ENCODE results near the gene SND1. TPM values are rescaled to one million over a fixed set of nuclear protein-coding genes. Genes with fewer than 3 reads are reported as not detected.

The SND1 gene
- total and polyA plus RNA-seq, 9 donors = 88.3 to 125 (median 97.7) TPM

DNA sequence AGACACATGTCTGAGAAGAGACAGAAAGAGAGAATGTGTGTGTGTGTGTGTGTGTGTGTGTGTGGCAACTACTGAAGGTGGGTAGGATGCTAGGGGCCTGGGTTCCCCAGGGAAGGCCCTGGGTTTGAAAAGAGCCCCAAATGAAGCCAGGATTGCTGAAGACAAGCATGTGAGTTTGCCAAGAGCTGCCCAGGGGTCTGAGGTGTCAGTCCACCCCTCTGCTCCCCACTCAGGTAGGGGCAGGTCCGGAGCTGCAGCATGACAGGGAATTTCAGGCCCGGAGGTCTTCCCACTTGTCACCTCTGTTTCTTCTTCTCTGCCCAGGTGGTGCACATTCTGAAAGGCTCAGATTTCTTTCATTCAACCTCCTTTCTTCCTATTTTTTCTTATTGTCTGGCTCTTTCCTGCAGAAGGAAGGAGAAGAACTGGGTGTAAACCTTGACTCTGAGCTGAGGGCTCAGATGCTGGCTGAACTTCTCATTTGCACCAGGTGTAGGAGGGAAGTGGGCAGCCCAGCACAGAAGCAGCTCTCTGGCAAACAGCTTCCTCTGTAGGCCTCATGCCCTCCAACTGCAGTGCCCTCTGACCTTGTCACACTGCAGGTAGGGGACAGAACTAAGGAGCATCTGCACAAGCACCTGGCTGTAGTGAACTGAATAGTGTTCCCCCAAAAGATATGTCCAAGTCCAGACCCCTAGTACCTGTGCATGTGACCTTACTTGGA lies 458.8 kb downstream of the SND1 start:
- Histone ChIP-seq H3K36me3 (ENCODE audit: control insufficient read depth, insufficient read depth, low read length) (no peaks in the 10 kb centered on the region), H3K27me3 (ENCODE audit: control insufficient read depth, insufficient read depth, low read length) (peaks cover 22% of the 10 kb centered on the region), H3K4me1 (ENCODE audit: control insufficient read depth, insufficient read depth, low read length) (peaks cover 5% of the 10 kb centered on the region), H3K4me3 (ENCODE audit: low read length) (no peak overlapping the region), H3K27ac (ENCODE audit: low read length) (no peak overlapping the region), H3K9me3 (replicated peaks; ENCODE audit: control insufficient read depth, low read depth, low read length) (no peaks in the 10 kb centered on the region)
- DNase-seq = no peak
- 100% methylated on average over 2 of the region's 2 CpGs for WGBS (ENCODE audit: insufficient coverage)

GRCh38 chr7:128112018-128112780 lies 460.2 kb downstream of the SND1 start:
- Histone ChIP-seq H3K4me1 (ENCODE audit: control insufficient read depth, insufficient read depth, low read length) (peaks cover 7% of the 10 kb centered on the region), H3K36me3 (ENCODE audit: control insufficient read depth, insufficient read depth, low read length) (no peaks in the 10 kb centered on the region), H3K27me3 (ENCODE audit: control insufficient read depth, insufficient read depth, low read length) (peaks cover 19% of the 10 kb centered on the region), H3K27ac (ENCODE audit: low read length) (no peak overlapping the region), H3K9me3 (replicated peaks; ENCODE audit: control insufficient read depth, low read depth, low read length) (no peaks in the 10 kb centered on the region), H3K4me3 (ENCODE audit: low read length) (no peak overlapping the region)
- DNase-seq = no peak
- 64% methylated on average over 12 of the region's 19 CpGs for WGBS (ENCODE audit: insufficient coverage)

DNA sequence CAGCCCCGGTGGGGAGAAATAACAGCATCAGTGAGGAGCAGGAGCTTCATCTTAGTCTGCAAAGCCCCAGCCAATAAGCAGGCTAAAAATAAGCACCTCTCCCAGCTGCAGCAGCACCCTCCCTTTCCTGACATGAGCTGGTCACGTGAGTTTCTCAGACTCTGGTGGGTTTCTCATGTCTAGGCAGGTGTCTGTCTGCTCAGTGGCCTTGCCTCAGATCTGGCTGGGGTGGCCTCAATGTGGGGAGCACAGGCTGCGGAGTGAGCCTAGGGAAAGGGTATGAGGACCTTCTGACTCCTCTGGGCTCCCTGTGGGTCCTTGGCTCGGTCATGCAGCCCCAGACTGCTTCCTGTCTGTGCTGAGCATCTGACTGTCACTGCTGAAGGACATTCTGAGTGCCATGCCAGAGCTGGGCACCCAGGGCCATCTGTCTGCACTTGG lies 460.8 kb downstream of the SND1 start:
- Histone ChIP-seq H3K36me3 (ENCODE audit: control insufficient read depth, insufficient read depth, low read length) (no peaks in the 10 kb centered on the region), H3K27ac (ENCODE audit: low read length) (no peak overlapping the region), H3K9me3 (replicated peaks; ENCODE audit: control insufficient read depth, low read depth, low read length) (no peaks in the 10 kb centered on the region), H3K4me1 (ENCODE audit: control insufficient read depth, insufficient read depth, low read length) (peaks cover 7% of the 10 kb centered on the region), H3K4me3 (ENCODE audit: low read length) (no peak overlapping the region), H3K27me3 (ENCODE audit: control insufficient read depth, insufficient read depth, low read length) (peaks cover 19% of the 10 kb centered on the region)
- DNase-seq = no peak
- 49% methylated on average over 4 of the region's 4 CpGs for WGBS (ENCODE audit: insufficient coverage)

DNA sequence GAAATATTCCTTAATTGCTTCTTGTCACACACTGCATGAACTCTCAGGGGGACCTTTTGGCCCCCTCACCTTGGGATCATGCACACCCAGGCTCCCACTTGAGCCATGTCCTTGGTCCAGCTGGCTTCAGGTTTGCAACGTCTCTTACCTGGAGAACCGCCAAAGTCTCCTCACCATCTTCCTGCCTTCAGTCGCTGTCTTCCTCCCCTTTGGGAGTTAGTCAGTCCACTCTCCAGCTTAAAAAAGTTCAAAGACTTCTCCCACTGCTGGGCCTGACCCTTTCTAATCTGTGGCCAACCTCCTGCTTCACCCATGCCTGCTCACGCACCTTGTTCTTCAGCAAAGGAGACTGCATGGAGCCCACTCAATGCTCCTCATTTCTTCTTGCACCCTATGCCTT lies 461.8 kb downstream of the SND1 start:
- no peak overlapping the region for H3K4me3 ChIP-seq (ENCODE audit: low read length)
- H3K9me3 ChIP-seq (replicated peaks; ENCODE audit: control insufficient read depth, low read depth, low read length) = no peaks in the 10 kb centered on the region
- peaks cover 7% of the 10 kb centered on the region for H3K4me1 ChIP-seq (ENCODE audit: control insufficient read depth, insufficient read depth, low read length)
- 44% methylated on average over 4 of the region's 4 CpGs for WGBS (ENCODE audit: insufficient coverage)
- no peak overlapping the region for H3K27ac ChIP-seq (ENCODE audit: low read length)
- peaks cover 19% of the 10 kb centered on the region for H3K27me3 ChIP-seq (ENCODE audit: control insufficient read depth, insufficient read depth, low read length)
- no peaks in the 10 kb centered on the region for H3K36me3 ChIP-seq (ENCODE audit: control insufficient read depth, insufficient read depth, low read length)
- no peak for DNase-seq

GRCh38 chr7:128114806-128115205 lies 462.8 kb downstream of the SND1 start:
- WGBS (ENCODE audit: insufficient coverage) = 96% methylated on average over 4 of the region's 7 CpGs
- Histone ChIP-seq H3K4me3 (ENCODE audit: low read length) (no peak overlapping the region), H3K27me3 (ENCODE audit: control insufficient read depth, insufficient read depth, low read length) (peaks cover 14% of the 10 kb centered on the region), H3K36me3 (ENCODE audit: control insufficient read depth, insufficient read depth, low read length) (no peaks in the 10 kb centered on the region), H3K9me3 (replicated peaks; ENCODE audit: control insufficient read depth, low read depth, low read length) (no peaks in the 10 kb centered on the region), H3K4me1 (ENCODE audit: control insufficient read depth, insufficient read depth, low read length) (peaks cover 7% of the 10 kb centered on the region), H3K27ac (ENCODE audit: low read length) (no peak overlapping the region)
- DNase-seq = no peak

- DNase-seq = no peak
- Histone ChIP-seq H3K27me3 (ENCODE audit: control insufficient read depth, insufficient read depth, low read length) (peaks cover 14% of the 10 kb centered on the region), H3K27ac (ENCODE audit: low read length) (no peak overlapping the region), H3K4me3 (ENCODE audit: low read length) (no peak overlapping the region), H3K36me3 (ENCODE audit: control insufficient read depth, insufficient read depth, low read length) (no peaks in the 10 kb centered on the region), H3K9me3 (replicated peaks; ENCODE audit: control insufficient read depth, low read depth, low read length) (no peaks in the 10 kb centered on the region), H3K4me1 (ENCODE audit: control insufficient read depth, insufficient read depth, low read length) (peaks cover 7% of the 10 kb centered on the region)
- 75% methylated on average over 4 of the region's 10 CpGs for WGBS (ENCODE audit: insufficient coverage)
Observed at GRCh38 chr7:128115336-128115820, 463.4 kb downstream of the SND1 start.

- H3K27me3 ChIP-seq (ENCODE audit: control insufficient read depth, insufficient read depth, low read length) = peaks cover 14% of the 10 kb centered on the region
- WGBS (ENCODE audit: insufficient coverage) = 60% methylated on average over 14 of the region's 16 CpGs
- no peak overlapping the region for H3K27ac ChIP-seq (ENCODE audit: low read length)
- no peaks in the 10 kb centered on the region for H3K36me3 ChIP-seq (ENCODE audit: control insufficient read depth, insufficient read depth, low read length)
- H3K4me3 ChIP-seq (ENCODE audit: low read length) = no peak overlapping the region
- no peak for DNase-seq
- H3K9me3 ChIP-seq (replicated peaks; ENCODE audit: control insufficient read depth, low read depth, low read length) = no peaks in the 10 kb centered on the region
- peaks cover 7% of the 10 kb centered on the region for H3K4me1 ChIP-seq (ENCODE audit: control insufficient read depth, insufficient read depth, low read length)
Observed at GRCh38 chr7:128115821-128116723, 464.1 kb downstream of the SND1 start.

DNA sequence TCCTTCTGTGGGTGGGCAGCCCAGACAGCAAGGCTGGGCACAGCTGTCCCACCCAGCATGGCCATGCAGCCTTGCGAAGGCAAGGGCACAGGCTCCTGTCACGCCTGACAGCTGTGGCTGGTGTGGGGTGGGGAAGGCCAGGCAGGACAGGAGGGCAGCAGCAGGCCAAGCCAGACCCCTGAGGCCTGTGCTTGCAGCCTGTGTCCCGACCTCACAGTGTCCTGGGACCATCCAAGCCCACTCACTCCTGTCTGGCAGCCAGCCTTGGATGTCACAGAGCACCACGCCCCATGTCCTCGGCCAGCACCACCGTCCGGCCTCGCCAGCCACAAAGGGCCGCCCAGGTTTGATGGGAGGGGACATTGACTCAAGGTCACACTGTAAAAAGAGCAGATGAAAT lies 464.7 kb downstream of the SND1 start:
- H3K9me3 ChIP-seq (replicated peaks; ENCODE audit: control insufficient read depth, low read depth, low read length) = no peaks in the 10 kb centered on the region
- H3K27me3 ChIP-seq (ENCODE audit: control insufficient read depth, insufficient read depth, low read length) = peaks cover 14% of the 10 kb centered on the region
- no peak overlapping the region for H3K27ac ChIP-seq (ENCODE audit: low read length)
- H3K4me3 ChIP-seq (ENCODE audit: low read length) = no peak overlapping the region
- no peak for DNase-seq
- no CpG with 5 or more reads among the region's 9 CpGs for WGBS (ENCODE audit: insufficient coverage)
- H3K4me1 ChIP-seq (ENCODE audit: control insufficient read depth, insufficient read depth, low read length) = peaks cover 10% of the 10 kb centered on the region
- H3K36me3 ChIP-seq (ENCODE audit: control insufficient read depth, insufficient read depth, low read length) = no peaks in the 10 kb centered on the region

DNA sequence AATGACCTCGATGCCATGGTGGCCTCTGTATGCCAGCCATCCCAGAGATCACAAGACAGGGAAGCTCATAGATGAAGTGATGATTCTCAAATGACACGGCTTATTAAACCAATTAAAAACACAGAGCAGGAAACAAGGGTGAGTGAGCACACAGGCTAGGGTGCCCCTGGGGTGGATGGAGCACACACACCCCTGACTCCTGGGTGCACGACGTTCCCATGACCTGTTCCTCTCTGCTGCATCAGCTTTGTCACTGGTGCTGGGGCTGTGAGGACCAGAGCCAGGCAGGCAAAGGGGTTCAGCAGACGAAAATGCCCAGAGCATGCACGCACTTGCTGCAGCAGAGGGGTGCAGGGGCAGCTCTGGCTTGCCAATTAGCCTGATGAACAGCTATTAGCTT lies 465.7 kb downstream of the SND1 start:
- no peaks in the 10 kb centered on the region for H3K36me3 ChIP-seq (ENCODE audit: control insufficient read depth, insufficient read depth, low read length)
- no peak for DNase-seq
- 86% methylated on average over 5 of the region's 6 CpGs for WGBS (ENCODE audit: insufficient coverage)
- H3K4me3 ChIP-seq (ENCODE audit: low read length) = no peak overlapping the region
- peaks cover 14% of the 10 kb centered on the region for H3K27me3 ChIP-seq (ENCODE audit: control insufficient read depth, insufficient read depth, low read length)
- no peaks in the 10 kb centered on the region for H3K9me3 ChIP-seq (replicated peaks; ENCODE audit: control insufficient read depth, low read depth, low read length)
- H3K4me1 ChIP-seq (ENCODE audit: control insufficient read depth, insufficient read depth, low read length) = peaks cover 6% of the 10 kb centered on the region
- no peak overlapping the region for H3K27ac ChIP-seq (ENCODE audit: low read length)

GRCh38 chr7:128119036-128119435 lies 467.0 kb downstream of the SND1 start:
- Histone ChIP-seq H3K4me3 (ENCODE audit: low read length) (no peak overlapping the region), H3K9me3 (replicated peaks; ENCODE audit: control insufficient read depth, low read depth, low read length) (no peaks in the 10 kb centered on the region), H3K27ac (ENCODE audit: low read length) (no peak overlapping the region), H3K36me3 (ENCODE audit: control insufficient read depth, insufficient read depth, low read length) (no peaks in the 10 kb centered on the region), H3K4me1 (ENCODE audit: control insufficient read depth, insufficient read depth, low read length) (peaks cover 5% of the 10 kb centered on the region), H3K27me3 (ENCODE audit: control insufficient read depth, insufficient read depth, low read length) (peaks cover 20% of the 10 kb centered on the region)
- no peak for DNase-seq
- WGBS (ENCODE audit: insufficient coverage) = 90% methylated on average over 3 of the region's 5 CpGs

Data from muscle of leg (tissue), 11 donors.